Measurements from ENCODE around the gene PHF24.

- TF ChIP-seq POLR2AphosphoS5 (IDR thresholded peaks at IDR 0.05; ENCODE audit: borderline replicate concordance, low read depth, low read length) (no peak), EZH2 (IDR thresholded peaks at IDR 0.05) (no peak)
Measured at GRCh38 chr9:34989946-34990635, 32.0 kb downstream of the PHF24 start.
